Ovary (tissue), 9 donors: ENCODE results near the gene LPAR6. TPM values are rescaled to one million over a fixed set of nuclear protein-coding genes. Genes with fewer than 3 reads are reported as not detected.

ENCODE experiments used
- DNase-seq, 5 donors: peaks; one replicate each; pipeline ENCODE4 v3.0.0-alpha.2; 2019 to 2020
- H3K27ac ChIP-seq, 2 donors: fragments of 200-600 bp; one replicate each; pipeline versions ENCODE4 v1.5.1 to v1.8.0; 2019 to 2022
- H3K27me3 ChIP-seq: fragments of 200-600 bp; one replicate; pipeline ENCODE4 v1.8.0; 2022
- H3K36me3 ChIP-seq: fragments of 200-600 bp; sonication (generic); one replicate; pipeline ENCODE4 v1.5.1; 2019
- H3K4me1 ChIP-seq: one replicate; pipeline ENCODE4 v1.8.1; 2013; ENCODE audit warnings: mild to moderate bottlenecking, moderate library complexity; ENCODE audit not compliant: insufficient read depth
- H3K4me3 ChIP-seq: fragments of 200-600 bp; sonication (generic); one replicate; pipeline ENCODE4 v1.5.1; 2017
- H3K9me3 ChIP-seq, 2 donors: fragments of 200-600 bp in 1 of 2; sonication (generic) in 1 of 2; one replicate each; pipeline versions ENCODE4 v1.5.1 to v1.8.1; 2013 to 2019; ENCODE audit warnings: mild to moderate bottlenecking in 1 of 2, moderate library complexity in 1 of 2
- CTCF ChIP-seq, 3 donors: fragments of 450-650 bp in 2 of 3; fragments of 200-600 bp in 1 of 3; IDR thresholded peaks; one replicate each; pipeline versions ENCODE4 v1.5.1 to v1.8.0; 2016 to 2022; ENCODE audit warnings: antibody characterized with exemption in 3 of 3, mild to moderate bottlenecking in 1 of 3
- EP300 ChIP-seq: sonication (generic); formaldehyde crosslinking; IDR thresholded peaks from one replicate; pipeline ENCODE4 v1.6.1; 2017; ENCODE audit warnings: antibody characterized with exemption
- POLR2A ChIP-seq: fragments of 450-650 bp; IDR thresholded peaks from one replicate; pipeline ENCODE4 v1.6.1; 2017; ENCODE audit warnings: antibody characterized with exemption, mild to moderate bottlenecking, moderate library complexity
- WGBS, 3 donors: extraction: QIAGEN DNeasy Blood & Tissue Kit in 1 of 3; methylation state at CpG; one replicate each; pipeline versions ENCODE4 v1.1.5 to v1.1.7; 2013 to 2017; 5-methylcytosine and 5-hydroxymethylcytosine counted together
- intact Hi-C, 4 donors: fragments of 100-400 bp; cut with DNase I; formaldehyde crosslinking; loops; one replicate each; pipeline versions ENCODE4 v1.11.0 to v1.15.1; 2022 to 2023
- polyA plus RNA-seq, 2 donors: library from polyadenylated mRNA; stranded (reverse); fragments of 200-250 nt in 1 of 2; fragments of 350-450 nt in 1 of 2; fragmentation: Illumina TruSeq in 1 of 2; extraction: RNeasy Lipid Tissue Mini Kit (QIAGEN cat#74804) in 1 of 2; gene quantifications; one replicate each; pipeline ENCODE4 v1.2.3, GENCODE V29; 2013 to 2014
- total RNA-seq, 7 donors: library from RNA; depleted of rRNA in 2 of 7; stranded (reverse); fragments of >200 nt in 2 of 7; fragmentation: NEBNext Ultra II Directional in 3 of 7; extraction: Animal tissue kit (Norgen Biotek cat#: 25700) in 3 of 7; gene quantifications; one replicate each; pipeline versions ENCODE4 v1.1.0 to v1.2.4, GENCODE V29; 2016 to 2023
- donor health status: DM: no; HTN: no; CAD: no; lungs with moderate emphysema.
- donor health status: DM: no; HTN: no; CAD: no.
- donor health status: Bipolar disorder and iron deficiency.
- donor health status: DM: yes; HTN: yes; CAD: no.
- donor health status: DM: no; HTN: no; CAD: no.
- donor health status: DM: yes; HTN: yes; CAD: no.

LPAR6 gene
- total and polyA plus RNA-seq, 9 donors, result 7.7 to 25.0 (median 16.7) TPM

- Histone ChIP-seq H3K4me3 (peak overlapping the region; percentile 44), H3K27ac (peak overlapping the region in 1 of 2 donors; percentile 49), H3K9me3 (no peaks in the 10 kb centered on the region), H3K4me1 (peaks cover 2% of the 10 kb centered on the region), H3K36me3 (no peaks in the 10 kb centered on the region), H3K27me3 (no peaks in the 10 kb centered on the region)
- 6 to 13% (median 8%) methylated on average over 13 of the region's 13 CpGs for WGBS, 3 donors
- DNase-seq, result no peak
- intact Hi-C loops, result no loop called here
- TF ChIP-seq POLR2A (no peak), CTCF (IDR thresholded peaks at IDR 0.05) (no peak), EP300 (no peak)
These were observed 927 bp downstream of the LPAR6 start for GRCh38 chr13:48411841-48412531.

- Histone ChIP-seq H3K27me3 (no peaks in the 10 kb centered on the region), H3K27ac (no peak overlapping the region), H3K4me3 (peak overlapping the region; percentile 44), H3K36me3 (no peaks in the 10 kb centered on the region), H3K9me3 (no peaks in the 10 kb centered on the region), H3K4me1 (peaks cover 2% of the 10 kb centered on the region)
- TF ChIP-seq CTCF (IDR thresholded peaks at IDR 0.05), result no peak
- TF ChIP-seq EP300, result no peak
- no peak for TF ChIP-seq POLR2A
- intact Hi-C loops, result no loop called here
- WGBS, 3 donors, result 9 to 17% (median 11%) methylated on average over 1 of the region's 1 CpG
- no peak for DNase-seq
These were observed 1.6 kb downstream of the LPAR6 start for GRCh38 chr13:48411147-48411794.

- no peak for TF ChIP-seq POLR2A
- no peak for TF ChIP-seq EP300
- no peak for TF ChIP-seq CTCF (IDR thresholded peaks at IDR 0.05)
- intact Hi-C loops, result no loop called here
These were observed 2.7 kb downstream of the LPAR6 start for GRCh38 chr13:48410199-48410598.

GRCh38 chr13:48405875-48406274, 7.0 kb downstream of the LPAR6 start:
- Histone ChIP-seq H3K4me1 (no peaks in the 10 kb centered on the region), H3K36me3 (no peaks in the 10 kb centered on the region), H3K4me3 (no peak overlapping the region), H3K9me3 (no peaks in the 10 kb centered on the region), H3K27me3 (no peaks in the 10 kb centered on the region), H3K27ac (no peak overlapping the region)
- no peak for DNase-seq
- TF ChIP-seq POLR2A, result no peak
- no peak for TF ChIP-seq EP300
- no peak for TF ChIP-seq CTCF (IDR thresholded peaks at IDR 0.05)
- intact Hi-C loops, result loop anchor here in 1 of 4 donors (10.0 kb wide), 1 partner anchor 169 kb away; no protein-coding TSS in a partner anchor

More at GRCh38 chr13:48410199-48410598, 2.7 kb downstream of the LPAR6 start:
- no peaks in the 10 kb centered on the region for H3K9me3 ChIP-seq
- H3K4me1 ChIP-seq, result peaks cover 2% of the 10 kb centered on the region
- DNase-seq, result no peak
- peak overlapping the region; percentile 44 for H3K4me3 ChIP-seq
- no peaks in the 10 kb centered on the region for H3K27me3 ChIP-seq
- WGBS, 3 donors, result 64 to 72% (median 65%) methylated on average over 5 of the region's 5 CpGs
- H3K27ac ChIP-seq, result no peak overlapping the region
- H3K36me3 ChIP-seq, result no peaks in the 10 kb centered on the region
